SK-N-SH treated with all-trans-retinoic acid at 6 μM for 48 hours (cell line): ENCODE data around the gene LRMDA.

Source experiments
- ATAC-seq: fragments of 200-7000 bp; cut with Tn5 transposase; 3 replicates; pipeline ENCODE4 v1.9.1; 2020; ENCODE audit warnings: mild to moderate bottlenecking, moderate library complexity
- ARNTL ChIP-seq: fragments of 450-650 bp; formaldehyde crosslinking; IDR thresholded peaks from 2 replicates; pipeline ENCODE4 v1.5.0; 2020; ENCODE audit warnings: low read depth, mild to moderate bottlenecking, moderate library complexity, borderline replicate concordance
- BACH2 ChIP-seq: fragments of 250-450 bp; sonication (Bioruptor Pico); IDR thresholded peaks from 2 replicates; pipeline ENCODE4 v1.9.0; 2021; ENCODE audit warnings: mild to moderate bottlenecking, borderline replicate concordance
- CSDC2 ChIP-seq: fragments of 250-450 bp; sonication (Bioruptor Pico); IDR thresholded peaks from 2 replicates; pipeline ENCODE4 v1.5.0; 2020; ENCODE audit warnings: mild to moderate bottlenecking, moderate library complexity
- ESRRG ChIP-seq: fragments of 250-450 bp; sonication (Bioruptor Pico); IDR thresholded peaks from 2 replicates; pipeline ENCODE4 v1.6.1; 2021; ENCODE audit warnings: mild to moderate bottlenecking
- GLIS3 ChIP-seq: fragments of 250-450 bp; sonication (Bioruptor Pico); IDR thresholded peaks from 2 replicates; pipeline ENCODE4 v1.5.0; 2020; ENCODE audit warnings: mild to moderate bottlenecking, moderate library complexity
- ISL1 ChIP-seq: fragments of 250-450 bp; sonication (Bioruptor Pico); IDR thresholded peaks from 2 replicates; pipeline ENCODE4 v2.1.2; 2022; ENCODE audit warnings: mild to moderate bottlenecking, moderate library complexity
- OSR1 ChIP-seq: fragments of 250-450 bp; sonication (Bioruptor Pico); IDR thresholded peaks from 2 replicates; pipeline ENCODE4 v1.8.0; 2022; ENCODE audit warnings: moderate library complexity, mild to moderate bottlenecking, inconsistent platforms
- PPARA ChIP-seq: fragments of 250-450 bp; sonication (Bioruptor Pico); IDR thresholded peaks from 2 replicates; pipeline ENCODE4 v1.5.0; 2020; ENCODE audit warnings: mild to moderate bottlenecking, borderline replicate concordance
- RARB ChIP-seq: fragments of 250-450 bp; sonication (Bioruptor Pico); IDR thresholded peaks from 2 replicates; pipeline ENCODE4 v1.8.0; 2021; ENCODE audit warnings: mild to moderate bottlenecking, moderate library complexity
- TCF4 ChIP-seq: fragments of 250-450 bp; sonication (Bioruptor Pico); IDR thresholded peaks from 2 replicates; pipeline ENCODE4 v1.8.0; 2021; ENCODE audit warnings: mild to moderate bottlenecking, moderate library complexity, borderline replicate concordance
- TOX ChIP-seq: fragments of 250-450 bp; sonication (Bioruptor Pico); IDR thresholded peaks from 2 replicates; pipeline ENCODE4 v1.8.0; 2021; ENCODE audit warnings: mild to moderate bottlenecking, moderate library complexity, borderline replicate concordance
- ZC3H10 ChIP-seq: fragments of 250-450 bp; sonication (Bioruptor Pico); IDR thresholded peaks from 2 replicates; pipeline ENCODE4 v1.5.1; 2021; ENCODE audit warnings: mild to moderate bottlenecking, moderate library complexity
- ZFP3 ChIP-seq: fragments of 250-450 bp; sonication (Bioruptor Pico); IDR thresholded peaks from 2 replicates; pipeline ENCODE4 v1.5.0; 2020; ENCODE audit warnings: mild to moderate bottlenecking, moderate library complexity
- ZFP30 ChIP-seq: fragments of 450-650 bp; formaldehyde crosslinking; IDR thresholded peaks from 2 replicates; pipeline ENCODE4 v1.5.0; 2022; ENCODE audit warnings: mild to moderate bottlenecking, moderate library complexity
- ZNF565 ChIP-seq: fragments of 450-650 bp; formaldehyde crosslinking; conservative IDR thresholded peaks from 2 replicates; pipeline ENCODE4 v1.5.0; 2020; ENCODE audit warnings: low read depth, mild to moderate bottlenecking, moderate library complexity
- ZNF70 ChIP-seq: fragments of 450-650 bp; formaldehyde crosslinking; IDR thresholded peaks from 2 replicates; pipeline ENCODE4 v1.5.0; 2020; ENCODE audit warnings: mild to moderate bottlenecking, moderate library complexity
- ZNF8 ChIP-seq: fragments of 450-650 bp; formaldehyde crosslinking; IDR thresholded peaks from 2 replicates; pipeline ENCODE4 v1.5.0; 2020; ENCODE audit warnings: mild to moderate bottlenecking, moderate library complexity
- TF ChIP-seq, protein P1 (sequence below): fragments of 250-450 bp; sonication (Bioruptor Pico); IDR thresholded peaks from 2 replicates; pipeline ENCODE4 v1.8.0; 2021; ENCODE audit warnings: low read depth, mild to moderate bottlenecking, moderate library complexity, borderline replicate concordance
- TF ChIP-seq, protein P2 (sequence below): fragments of 250-450 bp; sonication (Bioruptor Pico); IDR thresholded peaks from 2 replicates; pipeline ENCODE4 v1.5.0; 2020; ENCODE audit warnings: mild to moderate bottlenecking, moderate library complexity
- TF ChIP-seq, protein P3 (sequence below): fragments of 250-450 bp; sonication (Bioruptor Pico); IDR thresholded peaks from 2 replicates; pipeline ENCODE4 v1.5.1; 2020; ENCODE audit warnings: low read depth, mild to moderate bottlenecking, moderate library complexity
- TF ChIP-seq, protein P4 (sequence below): fragments of 250-450 bp; sonication (Bioruptor Pico); IDR thresholded peaks from 2 replicates; pipeline ENCODE4 v1.5.1; 2021; ENCODE audit warnings: mild to moderate bottlenecking, moderate library complexity

The LRMDA gene

DNA sequence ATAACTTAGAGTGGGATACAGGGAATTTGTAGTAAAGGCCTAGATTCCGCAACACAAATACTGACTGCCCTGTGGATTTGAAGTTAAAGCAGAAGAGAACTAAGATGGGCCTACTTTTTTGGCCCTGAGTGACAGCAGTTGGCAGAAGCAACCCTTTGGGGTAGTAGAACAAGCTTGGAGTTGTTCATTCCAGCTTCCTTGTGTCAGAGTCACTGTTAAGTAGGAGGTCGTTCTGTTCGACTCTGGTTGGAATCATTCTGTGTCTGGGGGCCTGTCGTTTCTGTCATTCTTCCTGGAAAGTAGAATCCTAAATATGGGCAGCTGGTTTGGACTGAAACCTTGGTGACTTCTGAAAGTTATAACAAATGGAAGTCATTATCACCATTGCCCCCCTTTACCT lies 865.9 kb downstream of the LRMDA start:
- ATAC-seq, result no peak

DNA sequence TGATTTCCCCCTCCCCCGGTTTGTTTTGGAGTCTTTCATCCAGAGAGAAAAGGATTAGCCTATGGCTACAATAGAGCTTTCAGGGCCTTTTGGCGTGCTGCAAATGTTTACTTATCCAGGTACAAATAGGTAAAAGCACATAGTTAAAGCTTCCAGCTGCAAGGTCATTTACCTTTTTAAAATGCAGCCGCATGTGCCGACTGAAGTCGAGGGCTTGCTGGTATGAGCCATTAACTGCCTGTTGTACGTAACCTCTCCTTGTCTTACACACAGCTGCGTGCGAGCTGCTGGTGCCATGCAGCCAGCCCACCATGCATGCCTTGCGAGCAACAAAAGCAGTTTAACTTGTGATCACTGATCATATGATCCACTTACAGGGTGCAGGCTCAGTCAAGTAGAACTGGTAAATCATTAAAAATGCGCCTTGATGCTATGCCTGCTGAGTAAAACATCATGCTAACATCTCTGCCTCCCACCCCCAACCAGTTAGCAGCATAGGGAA lies 866.4 kb downstream of the LRMDA start:
- no peak for ATAC-seq
- TF ChIP-seq ZFP30 (CRISPR knock-in tag) (no peak), ISL1 (no peak), ESRRG (CRISPR knock-in tag) (no peak), ZFP3 (CRISPR knock-in tag) (no peak), OSR1 (CRISPR knock-in tag) (no peak), TCF4 (CRISPR knock-in tag) (no peak), TOX (CRISPR knock-in tag) (no peak), BACH2 (CRISPR knock-in tag) (no peak), GLIS3 (CRISPR knock-in tag) (no peak), ZNF8 (CRISPR knock-in tag) (no peak), ARNTL (CRISPR knock-in tag) (no peak), RARB (CRISPR knock-in tag) (no peak), ZNF565 (CRISPR knock-in tag) (no peak), ZC3H10 (CRISPR knock-in tag) (no peak)
- TF ChIP-seq, protein P1, sequence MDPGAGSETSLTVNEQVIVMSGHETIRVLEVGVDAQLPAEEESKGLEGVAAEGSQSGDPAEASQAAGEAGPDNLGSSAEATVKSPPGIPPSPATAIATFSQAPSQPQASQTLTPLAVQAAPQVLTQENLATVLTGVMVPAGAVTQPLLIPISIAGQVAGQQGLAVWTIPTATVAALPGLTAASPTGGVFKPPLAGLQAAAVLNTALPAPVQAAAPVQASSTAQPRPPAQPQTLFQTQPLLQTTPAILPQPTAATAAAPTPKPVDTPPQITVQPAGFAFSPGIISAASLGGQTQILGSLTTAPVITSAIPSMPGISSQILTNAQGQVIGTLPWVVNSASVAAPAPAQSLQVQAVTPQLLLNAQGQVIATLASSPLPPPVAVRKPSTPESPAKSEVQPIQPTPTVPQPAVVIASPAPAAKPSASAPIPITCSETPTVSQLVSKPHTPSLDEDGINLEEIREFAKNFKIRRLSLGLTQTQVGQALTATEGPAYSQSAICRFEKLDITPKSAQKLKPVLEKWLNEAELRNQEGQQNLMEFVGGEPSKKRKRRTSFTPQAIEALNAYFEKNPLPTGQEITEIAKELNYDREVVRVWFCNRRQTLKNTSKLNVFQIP (CRISPR knock-in tag), result no peak
- TF ChIP-seq, protein P2, sequence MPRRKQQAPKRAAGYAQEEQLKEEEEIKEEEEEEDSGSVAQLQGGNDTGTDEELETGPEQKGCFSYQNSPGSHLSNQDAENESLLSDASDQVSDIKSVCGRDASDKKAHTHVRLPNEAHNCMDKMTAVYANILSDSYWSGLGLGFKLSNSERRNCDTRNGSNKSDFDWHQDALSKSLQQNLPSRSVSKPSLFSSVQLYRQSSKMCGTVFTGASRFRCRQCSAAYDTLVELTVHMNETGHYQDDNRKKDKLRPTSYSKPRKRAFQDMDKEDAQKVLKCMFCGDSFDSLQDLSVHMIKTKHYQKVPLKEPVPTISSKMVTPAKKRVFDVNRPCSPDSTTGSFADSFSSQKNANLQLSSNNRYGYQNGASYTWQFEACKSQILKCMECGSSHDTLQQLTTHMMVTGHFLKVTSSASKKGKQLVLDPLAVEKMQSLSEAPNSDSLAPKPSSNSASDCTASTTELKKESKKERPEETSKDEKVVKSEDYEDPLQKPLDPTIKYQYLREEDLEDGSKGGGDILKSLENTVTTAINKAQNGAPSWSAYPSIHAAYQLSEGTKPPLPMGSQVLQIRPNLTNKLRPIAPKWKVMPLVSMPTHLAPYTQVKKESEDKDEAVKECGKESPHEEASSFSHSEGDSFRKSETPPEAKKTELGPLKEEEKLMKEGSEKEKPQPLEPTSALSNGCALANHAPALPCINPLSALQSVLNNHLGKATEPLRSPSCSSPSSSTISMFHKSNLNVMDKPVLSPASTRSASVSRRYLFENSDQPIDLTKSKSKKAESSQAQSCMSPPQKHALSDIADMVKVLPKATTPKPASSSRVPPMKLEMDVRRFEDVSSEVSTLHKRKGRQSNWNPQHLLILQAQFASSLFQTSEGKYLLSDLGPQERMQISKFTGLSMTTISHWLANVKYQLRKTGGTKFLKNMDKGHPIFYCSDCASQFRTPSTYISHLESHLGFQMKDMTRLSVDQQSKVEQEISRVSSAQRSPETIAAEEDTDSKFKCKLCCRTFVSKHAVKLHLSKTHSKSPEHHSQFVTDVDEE (CRISPR knock-in tag), result no peak
- TF ChIP-seq, protein P3, sequence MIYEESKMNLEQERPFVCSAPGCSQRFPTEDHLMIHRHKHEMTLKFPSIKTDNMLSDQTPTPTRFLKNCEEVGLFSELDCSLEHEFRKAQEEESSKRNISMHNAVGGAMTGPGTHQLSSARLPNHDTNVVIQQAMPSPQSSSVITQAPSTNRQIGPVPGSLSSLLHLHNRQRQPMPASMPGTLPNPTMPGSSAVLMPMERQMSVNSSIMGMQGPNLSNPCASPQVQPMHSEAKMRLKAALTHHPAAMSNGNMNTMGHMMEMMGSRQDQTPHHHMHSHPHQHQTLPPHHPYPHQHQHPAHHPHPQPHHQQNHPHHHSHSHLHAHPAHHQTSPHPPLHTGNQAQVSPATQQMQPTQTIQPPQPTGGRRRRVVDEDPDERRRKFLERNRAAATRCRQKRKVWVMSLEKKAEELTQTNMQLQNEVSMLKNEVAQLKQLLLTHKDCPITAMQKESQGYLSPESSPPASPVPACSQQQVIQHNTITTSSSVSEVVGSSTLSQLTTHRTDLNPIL, result no peak

More for the DNA sequence above, 865.9 kb downstream of the LRMDA start:
- TF ChIP-seq ZC3H10 (CRISPR knock-in tag) (no peak), TCF4 (CRISPR knock-in tag) (no peak), CSDC2 (no peak), ZNF70 (CRISPR knock-in tag) (no peak), OSR1 (CRISPR knock-in tag) (no peak), ISL1 (no peak), ZNF8 (CRISPR knock-in tag) (no peak), ARNTL (CRISPR knock-in tag) (no peak)
- TF ChIP-seq, protein P3, result no peak
- TF ChIP-seq, protein P2 (CRISPR knock-in tag), result no peak

DNA sequence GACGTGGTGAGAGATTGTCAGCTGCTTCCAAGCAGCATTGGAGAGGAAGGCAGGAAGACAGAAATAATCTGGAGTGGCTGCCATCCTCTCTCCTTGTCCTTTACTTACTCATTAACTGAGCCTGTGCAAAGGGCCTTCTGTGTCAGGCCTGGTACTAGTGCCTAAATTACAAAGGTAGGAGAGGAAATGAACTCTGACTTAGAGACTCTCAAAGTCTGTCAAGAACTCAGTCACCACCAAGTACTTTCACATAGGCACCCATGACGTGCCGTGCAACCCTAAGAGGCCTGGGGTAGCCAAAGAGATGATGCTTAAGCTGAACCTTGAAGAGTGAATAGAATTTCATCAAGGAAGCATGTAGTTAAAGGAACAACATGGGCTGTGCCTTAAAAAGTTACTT lies 866.9 kb downstream of the LRMDA start:
- no peak for ATAC-seq
- no peak for TF ChIP-seq ISL1
- TF ChIP-seq ZNF565 (CRISPR knock-in tag), result no peak
- no peak for TF ChIP-seq OSR1 (CRISPR knock-in tag)
- TF ChIP-seq ZNF8 (CRISPR knock-in tag), result no peak
- TF ChIP-seq BACH2 (CRISPR knock-in tag), result no peak
- no peak for TF ChIP-seq PPARA (CRISPR knock-in tag)
- TF ChIP-seq ZNF70 (CRISPR knock-in tag), result no peak
- no peak for TF ChIP-seq RARB (CRISPR knock-in tag)
- TF ChIP-seq ESRRG (CRISPR knock-in tag), result no peak
- TF ChIP-seq ZFP3 (CRISPR knock-in tag), result no peak
- TF ChIP-seq, protein P4, sequence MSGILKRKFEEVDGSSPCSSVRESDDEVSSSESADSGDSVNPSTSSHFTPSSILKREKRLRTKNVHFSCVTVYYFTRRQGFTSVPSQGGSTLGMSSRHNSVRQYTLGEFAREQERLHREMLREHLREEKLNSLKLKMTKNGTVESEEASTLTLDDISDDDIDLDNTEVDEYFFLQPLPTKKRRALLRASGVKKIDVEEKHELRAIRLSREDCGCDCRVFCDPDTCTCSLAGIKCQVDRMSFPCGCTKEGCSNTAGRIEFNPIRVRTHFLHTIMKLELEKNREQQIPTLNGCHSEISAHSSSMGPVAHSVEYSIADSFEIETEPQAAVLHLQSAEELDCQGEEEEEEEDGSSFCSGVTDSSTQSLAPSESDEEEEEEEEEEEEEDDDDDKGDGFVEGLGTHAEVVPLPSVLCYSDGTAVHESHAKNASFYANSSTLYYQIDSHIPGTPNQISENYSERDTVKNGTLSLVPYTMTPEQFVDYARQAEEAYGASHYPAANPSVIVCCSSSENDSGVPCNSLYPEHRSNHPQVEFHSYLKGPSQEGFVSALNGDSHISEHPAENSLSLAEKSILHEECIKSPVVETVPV, result no peak
- TF ChIP-seq ZC3H10 (CRISPR knock-in tag), result no peak
- TF ChIP-seq, protein P3, result no peak
